ENCODE results near the gene CRIP2. TPM values are rescaled to one million over a fixed set of nuclear protein-coding genes. Genes with fewer than 3 reads are reported as not detected.
A peak's percentile ranks its signal among the peaks of the same experiment; 100 is the strongest.

Gene CRIP2
- total RNA-seq, 2 donors from 2014 or later, result 65.9 to 96.6 TPM

GRCh38 chr14:105471823-105472485 lies 2.7 kb upstream of the CRIP2 start:
- Histone ChIP-seq H3K27me3 (no peaks in the 10 kb centered on the region), H3K27ac (peak overlapping the region in 3 of 4 donors; percentile 73 to 81 (median 80)), H3K4me1 (peaks cover 59% of the 10 kb centered on the region), H3K4me3 (no peak overlapping the region), H3K9me3 (no peaks in the 10 kb centered on the region), H3K36me3 (replicated peaks in 1 of 2; ENCODE audit: insufficient read depth in 1 of 2, low read depth in 2 of 2) (no peaks in the 10 kb centered on the region)
- 67 to 76% methylated on average over 3 to 7 of the region's 8 CpGs for WGBS, 2 donors
- no peak for DNase-seq
- ATAC-seq, result no peak
- intact Hi-C loops (cut with DNase I), result no loop called here
- TF ChIP-seq POLR2A (IDR thresholded peaks at IDR 0.05), result no peak
- no peak for TF ChIP-seq CTCF (IDR thresholded peaks at IDR 0.05)

GRCh38 chr14:105472486-105472991 lies 2.1 kb upstream of the CRIP2 start:
- Histone ChIP-seq H3K9me3 (no peaks in the 10 kb centered on the region), H3K36me3 (replicated peaks in 1 of 2; ENCODE audit: insufficient read depth in 1 of 2, low read depth in 2 of 2) (no peaks in the 10 kb centered on the region), H3K27me3 (no peaks in the 10 kb centered on the region), H3K4me3 (no peak overlapping the region), H3K4me1 (peaks cover 64% of the 10 kb centered on the region), H3K27ac (peak overlapping the region; percentile 16 to 81 (median 76))
- intact Hi-C loops (cut with DNase I), result no loop called here
- DNase-seq, result peak in 3 of 4 donors; percentile 60 to 74 (median 65)
- TF ChIP-seq CTCF (IDR thresholded peaks at IDR 0.05), result peak in 2 of 7 experiments; percentile 18 to 32
- TF ChIP-seq POLR2A (IDR thresholded peaks at IDR 0.05), result no peak
- 43 to 67% methylated on average over 3 to 12 of the region's 12 CpGs for WGBS, 2 donors
- ATAC-seq, result peak; percentile 8

GRCh38 chr14:105473033-105473676 lies 1.5 kb upstream of the CRIP2 start:
- peak overlapping the region; percentile 34 to 81 (median 76) for H3K27ac ChIP-seq
- whole genome bisulfite sequencing, 2 donors, result 35% methylated on average over 7 of the region's 7 CpGs; no CpG with 5 or more reads in 1 of the 2 donors
- ATAC-seq, result no peak
- peak in 2 of 4 donors; percentile 40 to 54 for DNase-seq
- no peaks in the 10 kb centered on the region for H3K36me3 ChIP-seq (replicated peaks in 1 of 2; ENCODE audit: insufficient read depth in 1 of 2, low read depth in 2 of 2)
- H3K27me3 ChIP-seq, result peaks cover 0 to 4% of the 10 kb centered on the region in 2 donors
- peaks cover 67% of the 10 kb centered on the region for H3K4me1 ChIP-seq
- H3K9me3 ChIP-seq, result no peaks in the 10 kb centered on the region
- no peak for TF ChIP-seq POLR2A (IDR thresholded peaks at IDR 0.05)
- no peak for TF ChIP-seq CTCF (IDR thresholded peaks at IDR 0.05)
- H3K4me3 ChIP-seq, result no peak overlapping the region
- intact Hi-C loops (cut with DNase I), result no loop called here

- TF ChIP-seq CTCF (IDR thresholded peaks at IDR 0.05) (no peak), POLR2A (IDR thresholded peaks at IDR 0.05) (peak in 2 of 3 donors; percentile 12 to 20)
- H3K27me3 ChIP-seq, result peaks cover 0 to 10% of the 10 kb centered on the region in 2 donors
- peak; percentile 88 to 92 (median 90) for DNase-seq
- peak overlapping the region; percentile 34 to 81 (median 76) for H3K27ac ChIP-seq
- H3K4me3 ChIP-seq, result peak overlapping the region; percentile 25 to 38
- WGBS, 2 donors, result 4% methylated on average over 53 of the region's 60 CpGs; no CpG with 5 or more reads in 1 of the 2 donors
- no peaks in the 10 kb centered on the region for H3K36me3 ChIP-seq (replicated peaks in 1 of 2; ENCODE audit: insufficient read depth in 1 of 2, low read depth in 2 of 2)
- H3K4me1 ChIP-seq, result peaks cover 65% of the 10 kb centered on the region
- no peaks in the 10 kb centered on the region for H3K9me3 ChIP-seq
- peak; percentile 65 for ATAC-seq
- intact Hi-C loops (cut with DNase I), result no loop called here
Observed at GRCh38 chr14:105473677-105474482, 741 bp upstream of the CRIP2 start.

All from body of pancreas (tissue), 4 donors.